ENCODE data around the gene MRPS24. TPM values are rescaled to one million over a fixed set of nuclear protein-coding genes. Genes with fewer than 3 reads are reported as not detected.

The MRPS24 gene
- total RNA-seq, 1 experiment from 2014 or later, result 156 TPM

- Histone ChIP-seq H3K4me1 (ENCODE audit: control insufficient read depth in 1 of 2, insufficient read depth in 2 of 2, low read length in 2 of 2) (no peaks in the 10 kb centered on the region), H3K27ac (ENCODE audit: low read depth, low read length) (no peak overlapping the region), H4K20me1 (ENCODE audit: insufficient read depth) (no peaks in the 10 kb centered on the region), H3K4me3 (replicated peaks in 1 of 2; ENCODE audit: low read depth in 1 of 2, low read length in 2 of 2) (no peak overlapping the region), H3K79me2 (ENCODE audit: insufficient read depth, low read length) (no peaks in the 10 kb centered on the region), H3K36me3 (ENCODE audit: control insufficient read depth in 1 of 2, insufficient read depth in 2 of 2, low read length in 2 of 2) (no peaks in the 10 kb centered on the region), H3K9ac (ENCODE audit: low read length) (no peak overlapping the region), H3K9me2 (ENCODE audit: insufficient read depth) (no peaks in the 10 kb centered on the region), H3K4me2 (ENCODE audit: low read length) (no peak overlapping the region), H3K27me3 (ENCODE audit: insufficient read depth, low read length) (no peaks in the 10 kb centered on the region), H2AFZ (ENCODE audit: low read depth, low read length, poor library complexity, severe bottlenecking) (no peak overlapping the region), H3K9me3 (ENCODE audit: control insufficient read depth in 1 of 2, insufficient read depth in 1 of 2, low read depth in 1 of 2, low read length in 2 of 2) (no peaks in the 10 kb centered on the region)
- RAD21 ChIA-PET (ENCODE audit: low non-redundant PET in 1 of 2, low total read pairs in 2 of 2, uncharacterized antibody in 2 of 2, unreplicated experiment in 2 of 2), result no interaction called here
- CTCF ChIA-PET, result no interaction called here
- DNase-seq (ENCODE audit: low read depth, low spot score) (no peak), ATAC-seq (no peak)
- no TSS peak for BruUV-seq (replicated peaks)
- intact Hi-C loops (cut with micrococcal nuclease), result no loop called here
- POLR2A ChIA-PET, result no interaction called here
- TF ChIP-seq CEBPB (IDR thresholded peaks at IDR 0.05; ENCODE audit: low read depth), result no peak
- no peak for TF ChIP-seq RAD21 (IDR thresholded peaks at IDR 0.05; ENCODE audit: low read depth)
- TF ChIP-seq CBX3 (IDR thresholded peaks at IDR 0.05; ENCODE audit: low read depth), result no peak
- TF ChIP-seq SRF (IDR thresholded peaks at IDR 0.05; ENCODE audit: low read depth), result no peak
- no peak for TF ChIP-seq ZBTB33 (IDR thresholded peaks at IDR 0.05; ENCODE audit: extremely low read depth, insufficient replicate concordance, low read length)
- TF ChIP-seq TCF7L2 (IDR thresholded peaks at IDR 0.05; ENCODE audit: borderline replicate concordance, extremely low read depth, insufficient read depth, insufficient read length), result no peak
- no peak for TF ChIP-seq CTCF (IDR thresholded peaks at IDR 0.05 in 2 of 3, conservative IDR thresholded peaks at IDR 0.05 in 1 of 3; ENCODE audit: borderline replicate concordance in 1 of 3, insufficient read depth in 1 of 3, low read depth in 2 of 3, low read length in 2 of 3)
- TF ChIP-seq EZH2 (IDR thresholded peaks at IDR 0.05), result no peak
- TF ChIP-seq REST (IDR thresholded peaks at IDR 0.05; ENCODE audit: low read depth), result no peak
- no peak for TF ChIP-seq POLR2AphosphoS5 (IDR thresholded peaks at IDR 0.05; ENCODE audit: low read depth, low read length)
Observed at GRCh38 chr7:43851805-43852204, 17.5 kb downstream of the MRPS24 start.
